Measurements from ENCODE around the gene ERI3.

Gene ERI3

GRCh38 chr1:44359234-44359935 lies 4.3 kb upstream of the ERI3 start:
- no peak for TF ChIP-seq CTCF (IDR thresholded peaks at IDR 0.05; ENCODE audit: low read depth, low read length)
- H3K4me3 ChIP-seq (ENCODE audit: low read depth, low read length) = no peak overlapping the region

DNA sequence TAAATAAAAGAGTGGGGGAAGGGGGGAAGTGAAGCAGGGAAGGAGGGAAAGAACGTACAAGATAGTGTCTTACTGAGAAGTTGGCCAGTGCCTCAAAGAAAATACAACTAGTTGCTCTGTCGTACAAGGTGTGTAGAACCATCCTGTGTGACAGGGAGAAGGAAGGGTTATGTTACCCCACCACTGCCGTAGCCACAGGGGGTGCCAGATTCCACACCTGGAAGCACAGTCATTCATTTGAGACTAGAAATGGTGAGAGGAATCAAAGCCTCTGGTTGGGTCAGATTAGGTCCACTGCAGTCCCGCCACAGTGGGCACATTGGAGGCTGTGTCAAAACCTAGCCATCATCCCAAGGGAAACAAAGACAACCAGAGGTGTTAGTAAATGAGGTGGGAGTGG lies 2.7 kb upstream of the ERI3 start:
- TF ChIP-seq CTCF (IDR thresholded peaks at IDR 0.05; ENCODE audit: low read depth, low read length) = no peak
- no peak overlapping the region for H3K4me3 ChIP-seq (ENCODE audit: low read depth, low read length)

- H3K4me3 ChIP-seq (ENCODE audit: low read depth, low read length) = peak overlapping the region; percentile 4; the same call in 1 of the 2 replicates
- no peak for TF ChIP-seq CTCF (IDR thresholded peaks at IDR 0.05; ENCODE audit: low read depth, low read length)
These were observed 687 bp upstream of the ERI3 start for GRCh38 chr1:44355582-44356305.

- peak overlapping the region; percentile 74 for H3K4me3 ChIP-seq (ENCODE audit: low read depth, low read length)
- TF ChIP-seq CTCF (IDR thresholded peaks at IDR 0.05; ENCODE audit: low read depth, low read length) = no peak
These were observed 703 bp downstream of the ERI3 start for GRCh38 chr1:44354268-44354839.

- no peak for TF ChIP-seq CTCF (IDR thresholded peaks at IDR 0.05; ENCODE audit: low read depth, low read length)
- no peak overlapping the region for H3K4me3 ChIP-seq (ENCODE audit: low read depth, low read length)
These were observed 1.5 kb downstream of the ERI3 start for GRCh38 chr1:44353604-44354003.

DNA sequence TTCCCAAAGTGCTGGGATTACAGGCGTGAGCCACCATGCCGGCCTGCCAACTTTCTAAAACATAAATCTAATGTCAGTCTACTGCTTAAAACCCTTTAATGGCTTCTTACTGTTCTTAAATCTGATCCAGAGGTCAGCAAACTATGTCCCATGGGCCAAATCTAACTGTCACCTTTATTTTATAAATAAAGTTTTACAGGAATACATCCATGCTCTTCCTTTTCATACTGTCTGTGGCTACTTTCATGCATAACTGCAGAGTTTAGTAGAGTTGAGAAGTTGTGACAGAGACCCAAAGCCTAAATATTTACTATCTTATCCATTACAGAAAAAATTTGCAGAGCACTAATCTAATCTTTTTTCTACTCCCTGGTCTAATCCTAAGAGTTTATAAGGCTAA lies 3.8 kb downstream of the ERI3 start:
- no peak overlapping the region for H3K4me3 ChIP-seq (ENCODE audit: low read depth, low read length)
- TF ChIP-seq CTCF (IDR thresholded peaks at IDR 0.05; ENCODE audit: low read depth, low read length) = no peak

GRCh38 chr1:44348061-44348485 lies 7.0 kb downstream of the ERI3 start:
- no peak overlapping the region for H3K4me3 ChIP-seq (ENCODE audit: low read depth, low read length)
- TF ChIP-seq CTCF (IDR thresholded peaks at IDR 0.05; ENCODE audit: low read depth, low read length) = no peak
